Vagina (tissue), 2 donors: Measurements from ENCODE around the gene FANCE.

Source experiments
- POLR2AphosphoS5 ChIP-seq, 2 donors: sonication (generic); formaldehyde crosslinking; IDR thresholded peaks; one replicate each; pipeline ENCODE4 v1.9.0; 2017; ENCODE audit warnings: antibody characterized with exemption in 2 of 2, mild to moderate bottlenecking in 2 of 2, low read depth in 1 of 2; ENCODE audit not compliant: insufficient read depth in 1 of 2
- TF ChIP-seq, protein P1 (sequence below), 3 experiments: fragments of 450-650 bp in 2 of 3; fragments of 200-600 bp in 1 of 3; sonication (generic) in 1 of 3; IDR thresholded peaks; one replicate each; pipeline ENCODE4 v1.5.1; 2017 to 2019; ENCODE audit warnings: antibody characterized with exemption in 3 of 3, mild to moderate bottlenecking in 2 of 3, moderate library complexity in 2 of 3

DNA sequence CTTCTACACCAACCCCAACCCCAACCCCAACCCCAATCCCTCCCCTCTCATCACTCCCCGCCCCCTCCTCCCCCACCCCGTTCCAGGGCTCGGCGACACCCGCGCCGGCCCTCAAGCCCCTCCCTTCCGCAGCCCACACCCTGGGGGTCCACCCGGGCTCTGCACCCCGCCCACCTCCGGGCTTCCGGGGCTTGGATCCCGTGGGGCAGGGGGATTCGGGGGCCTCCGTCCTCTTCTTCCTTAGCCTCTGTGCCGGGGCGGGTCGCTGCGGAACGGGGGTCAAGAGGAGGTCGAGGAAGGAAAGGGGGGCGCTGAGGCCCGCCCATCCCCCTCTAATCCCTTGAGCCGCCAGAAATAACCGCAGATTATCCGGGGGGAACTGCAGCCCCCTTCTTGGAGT, 59.9 kb downstream of the FANCE start:
- TF ChIP-seq, protein P1, sequence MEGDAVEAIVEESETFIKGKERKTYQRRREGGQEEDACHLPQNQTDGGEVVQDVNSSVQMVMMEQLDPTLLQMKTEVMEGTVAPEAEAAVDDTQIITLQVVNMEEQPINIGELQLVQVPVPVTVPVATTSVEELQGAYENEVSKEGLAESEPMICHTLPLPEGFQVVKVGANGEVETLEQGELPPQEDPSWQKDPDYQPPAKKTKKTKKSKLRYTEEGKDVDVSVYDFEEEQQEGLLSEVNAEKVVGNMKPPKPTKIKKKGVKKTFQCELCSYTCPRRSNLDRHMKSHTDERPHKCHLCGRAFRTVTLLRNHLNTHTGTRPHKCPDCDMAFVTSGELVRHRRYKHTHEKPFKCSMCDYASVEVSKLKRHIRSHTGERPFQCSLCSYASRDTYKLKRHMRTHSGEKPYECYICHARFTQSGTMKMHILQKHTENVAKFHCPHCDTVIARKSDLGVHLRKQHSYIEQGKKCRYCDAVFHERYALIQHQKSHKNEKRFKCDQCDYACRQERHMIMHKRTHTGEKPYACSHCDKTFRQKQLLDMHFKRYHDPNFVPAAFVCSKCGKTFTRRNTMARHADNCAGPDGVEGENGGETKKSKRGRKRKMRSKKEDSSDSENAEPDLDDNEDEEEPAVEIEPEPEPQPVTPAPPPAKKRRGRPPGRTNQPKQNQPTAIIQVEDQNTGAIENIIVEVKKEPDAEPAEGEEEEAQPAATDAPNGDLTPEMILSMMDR (IDR thresholded peaks at IDR 0.05) = no peak
- no peak for TF ChIP-seq POLR2AphosphoS5 (IDR thresholded peaks at IDR 0.05; ENCODE audit: insufficient read depth in 1 of 2, low read depth in 1 of 2)
